Heart left ventricle (tissue), 16 donors: ENCODE data around the gene PACS2. TPM values are rescaled to one million over a fixed set of nuclear protein-coding genes. Genes with fewer than 3 reads are reported as not detected.

Experiments used
- ATAC-seq, 4 donors: fragments of 200-7000 bp; cut with Tn5 transposase; one replicate each; pipeline ENCODE4 v1.9.1; 2020 to 2022; ENCODE audit warnings: moderate library complexity in 4 of 4, mild to moderate bottlenecking in 3 of 4, moderate number of reproducible peaks in 1 of 4
- DNase-seq, 5 donors: peaks; one replicate each; pipeline ENCODE4 v3.0.0-alpha.2; 2020
- H3K27ac ChIP-seq, 12 donors: fragments of 200-600 bp; sonication (generic) in 4 of 12; one replicate each; pipeline versions ENCODE4 v1.5.0 to v1.8.0; 2016 to 2022; ENCODE audit warnings: mild to moderate bottlenecking in 2 of 12
- H3K27me3 ChIP-seq, 9 donors: fragments of 200-600 bp; sonication (generic) in 2 of 9; one replicate each; pipeline versions ENCODE4 v1.5.1 to v1.8.0; 2016 to 2022; ENCODE audit warnings: mild to moderate bottlenecking in 3 of 9
- H3K36me3 ChIP-seq, 9 donors: fragments of 200-600 bp; sonication (generic) in 2 of 9; one replicate each; pipeline versions ENCODE4 v1.5.0 to v1.8.0; 2018 to 2022; ENCODE audit warnings: mild to moderate bottlenecking in 2 of 9
- H3K4me1 ChIP-seq, 12 donors: fragments of 200-600 bp; sonication (generic) in 4 of 12; one replicate each; pipeline versions ENCODE4 v1.5.0 to v1.8.0; 2016 to 2022; ENCODE audit warnings: mild to moderate bottlenecking in 3 of 12
- H3K4me3 ChIP-seq, 12 donors: fragments of 200-600 bp; sonication (generic) in 4 of 12; one replicate each; pipeline versions ENCODE4 v1.5.0 to v1.8.0; 2017 to 2022; ENCODE audit warnings: mild to moderate bottlenecking in 9 of 12, moderate library complexity in 4 of 12
- H3K9me3 ChIP-seq, 12 donors: fragments of 200-600 bp; sonication (generic) in 4 of 12; one replicate each; pipeline versions ENCODE4 v1.5.0 to v1.8.0; 2016 to 2022; ENCODE audit warnings: mild to moderate bottlenecking in 1 of 12
- CTCF ChIP-seq, 12 donors: fragments of 200-600 bp; sonication (generic) in 4 of 12; IDR thresholded peaks; one replicate each; pipeline versions ENCODE4 v1.5.0 to v1.8.0; 2018 to 2022; ENCODE audit warnings: antibody characterized with exemption in 12 of 12, mild to moderate bottlenecking in 5 of 12
- POLR2A ChIP-seq, 2 donors: fragments of 450-650 bp; IDR thresholded peaks; one replicate each; pipeline ENCODE4 v1.6.1; 2017; ENCODE audit warnings: antibody characterized with exemption in 2 of 2, mild to moderate bottlenecking in 2 of 2, moderate library complexity in 2 of 2
- WGBS, 4 donors: extraction: QIAGEN DNeasy Blood & Tissue Kit in 2 of 4; methylation state at CpG; one replicate each; pipeline versions ENCODE4 v1.1.5 to v1.1.7; 2013 to 2018; 5-methylcytosine and 5-hydroxymethylcytosine counted together
- intact Hi-C, 10 donors: fragments of 100-400 bp; cut with DNase I; formaldehyde crosslinking; loops; one replicate each; pipeline versions ENCODE4 v1.11.1 to v1.14.2; 2022
- polyA plus RNA-seq, 2 donors: library from polyadenylated mRNA; stranded (reverse); fragments of 200-250 nt; gene quantifications; one replicate each; pipeline ENCODE4 v1.2.3, GENCODE V29; 2013
- total RNA-seq, 9 donors: library from RNA; depleted of rRNA in 2 of 9; stranded (reverse); fragments of >200 nt in 2 of 9; fragmentation: NEBNext Ultra II Directional in 3 of 9; extraction: Animal tissue kit (Norgen Biotek cat#: 25700) in 3 of 9; gene quantifications; one replicate each; pipeline versions ENCODE4 v1.1.0 to v1.2.4, GENCODE V29; 2016 to 2023
- donor health status: ischemic (EF 13 %, LVEDD 7.1; RV severe dilation, severe dysfunction).
- donor health status: healthy with polysubstance abuse.
- donor health status: DM: no; HTN: yes; CAD: no.
- donor health status: DM: no; HTN: no; CAD: no.
- donor health status: ischemic (EF 25% LVEDD 6.9; RV normal size, moderate dysfunction).
- donor health status: ischemic (EF 25% LVEDD 5.7; RV mildly dilated, moderate dysfunction).
- donor health status: healthy.
- donor health status: DM: yes; HTN: yes; CAD: no.
- donor health status: ischemic (EF 35%, LVEDD 5.7; RV mildly dilated, moderate dysfunction).
- donor health status: nonischemic (EF 11% LVEDD 7.7; RV severe dilation, severe dysfunction).
- donor health status: DM: yes; HTN: yes; CAD: no.
- donor health status: PGD.
- donor health status: ischemic (EF 29% LVEDD 5.4; RV normal size, mild dysfunction).
- donor health status: nonischemic (EF 23%, LVEDD 6.1; RV moderate dilation, normal function).

The PACS2 gene
- total and polyA plus RNA-seq, 11 donors, result 47.3 to 90.3 (median 60.8) TPM

GRCh38 chr14:105346876-105347586, 32.5 kb downstream of the PACS2 start:
- Histone ChIP-seq H3K4me1 (peaks cover 0 to 36% (median 13%) of the 10 kb centered on the region in 12 donors), H3K36me3 (peaks cover 0 to 8% (median 0%) of the 10 kb centered on the region in 9 donors), H3K4me3 (no peak overlapping the region), H3K9me3 (peaks cover 0 to 14% (median 0%) of the 10 kb centered on the region in 12 donors), H3K27me3 (no peaks in the 10 kb centered on the region), H3K27ac (no peak overlapping the region)
- intact Hi-C loops, result loop anchor here in 1 of 10 donors (10.0 kb wide), 1 partner anchor 82 kb away; no protein-coding TSS in a partner anchor
- peak in 1 of 5 donors; percentile 40 for DNase-seq
- WGBS, 4 donors, result 86 to 96% (median 93%) methylated on average over 7 to 18 of the region's 18 CpGs
- ATAC-seq, result no peak
- no peak for TF ChIP-seq POLR2A (IDR thresholded peaks at IDR 0.05)
- no peak for TF ChIP-seq CTCF (IDR thresholded peaks at IDR 0.05)

GRCh38 chr14:105347587-105347968, 33.0 kb downstream of the PACS2 start:
- DNase-seq (no peak), ATAC-seq (no peak)
- Histone ChIP-seq H3K4me1 (peaks cover 0 to 32% (median 14%) of the 10 kb centered on the region in 12 donors), H3K4me3 (no peak overlapping the region), H3K36me3 (peaks cover 0 to 8% (median 0%) of the 10 kb centered on the region in 9 donors), H3K27ac (no peak overlapping the region), H3K27me3 (no peaks in the 10 kb centered on the region), H3K9me3 (peaks cover 0 to 14% (median 0%) of the 10 kb centered on the region in 12 donors)
- no peak for TF ChIP-seq POLR2A (IDR thresholded peaks at IDR 0.05)
- no peak for TF ChIP-seq CTCF (IDR thresholded peaks at IDR 0.05)
- intact Hi-C loops, result loop anchor here in 1 of 10 donors (10.0 kb wide), 1 partner anchor 83 kb away; no protein-coding TSS in a partner anchor
- 81 to 90% (median 86%) methylated on average over 7 to 8 of the region's 8 CpGs for WGBS, 4 donors

GRCh38 chr14:105348169-105348944, 33.8 kb downstream of the PACS2 start:
- no peak overlapping the region for H3K27ac ChIP-seq
- DNase-seq (peak in 1 of 5 donors; percentile 28), ATAC-seq (no peak)
- 81 to 90% (median 84%) methylated on average over 21 to 26 of the region's 26 CpGs for WGBS, 4 donors
- no peaks in the 10 kb centered on the region for H3K27me3 ChIP-seq
- H3K4me3 ChIP-seq, result no peak overlapping the region
- H3K36me3 ChIP-seq, result peaks cover 0 to 8% (median under 1%) of the 10 kb centered on the region in 9 donors
- TF ChIP-seq CTCF (IDR thresholded peaks at IDR 0.05) (no peak), POLR2A (IDR thresholded peaks at IDR 0.05) (no peak)
- intact Hi-C loops, result loop anchor here in 1 of 10 donors (2.0 to 10.0 kb wide), 2 partner anchors 84 to 144 kb away; no protein-coding TSS in a partner anchor
- H3K4me1 ChIP-seq, result peaks cover 0 to 26% (median 12%) of the 10 kb centered on the region in 12 donors
- peaks cover 0 to 14% (median 0%) of the 10 kb centered on the region in 12 donors for H3K9me3 ChIP-seq
